ENCODE data around the gene SLC51B.

Gene SLC51B

DNA sequence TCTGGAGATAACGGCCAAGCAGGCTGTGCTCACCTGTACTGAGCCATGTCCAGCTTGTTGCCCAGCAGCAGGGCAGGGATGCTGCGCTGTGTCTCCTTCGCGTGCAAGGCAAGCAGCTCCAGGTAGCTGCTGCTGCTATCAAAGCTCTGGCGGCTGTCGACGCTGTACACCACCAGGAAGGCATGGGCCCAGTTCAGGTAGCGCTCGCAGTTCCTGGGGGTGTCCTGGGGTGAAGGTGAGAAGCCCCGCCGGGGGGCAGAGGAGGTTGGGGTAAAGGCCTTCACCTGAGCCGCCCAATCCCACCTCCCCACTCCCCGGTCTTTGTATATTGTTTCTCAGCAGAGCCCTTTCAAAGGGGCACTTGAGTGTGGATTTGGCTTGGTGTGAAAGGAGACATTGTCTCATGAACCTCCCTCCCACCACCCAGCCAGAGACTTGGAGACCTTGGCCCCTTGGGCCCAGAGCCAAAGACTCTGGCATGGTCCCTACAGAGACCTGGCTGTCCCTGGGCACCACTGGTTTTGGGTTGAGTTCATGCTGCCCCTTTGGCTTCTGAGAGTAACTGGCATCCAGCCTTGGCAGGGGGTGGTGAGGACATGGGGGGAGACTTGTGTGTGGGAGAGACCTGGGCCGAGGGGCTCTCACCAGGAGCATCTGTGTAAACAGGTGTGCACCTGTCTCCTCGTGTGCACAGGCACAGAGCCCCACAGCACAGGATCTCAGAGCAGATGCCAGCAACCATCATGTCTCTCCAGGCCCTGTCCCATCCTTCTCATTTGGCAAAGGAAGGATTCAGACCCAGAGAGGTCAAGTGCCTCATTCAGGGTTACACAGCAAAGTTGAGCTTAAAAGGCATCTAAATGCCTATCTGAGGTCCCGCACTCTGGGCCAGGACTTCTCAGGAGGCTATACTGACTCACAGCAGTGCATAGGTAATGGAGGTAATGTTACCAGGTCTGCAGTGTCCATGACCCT, 13.5 kb downstream of the SLC51B start:
- Histone ChIP-seq H3K4me3 (ENCODE audit: low read depth in 1 of 2, low read length in 2 of 2) (no peak overlapping the region), H3K9ac (ENCODE audit: low read depth, low read length) (no peak overlapping the region), H2AFZ (ENCODE audit: low read depth, low read length) (no peak overlapping the region), H3K36me3 (ENCODE audit: insufficient read depth, low read length) (no peaks in the 10 kb centered on the region), H3K4me2 (ENCODE audit: insufficient read depth, low read length) (no peak overlapping the region), H4K20me1 (ENCODE audit: insufficient read depth, low read length) (no peaks in the 10 kb centered on the region), H3K79me2 (ENCODE audit: insufficient read depth, low read length) (no peaks in the 10 kb centered on the region), H3K9me3 (ENCODE audit: insufficient read depth, low read length, severe bottlenecking) (no peaks in the 10 kb centered on the region), H3K27me3 (ENCODE audit: insufficient read depth, low read length, poor library complexity) (no peaks in the 10 kb centered on the region), H3K27ac (ENCODE audit: low read length) (no peak overlapping the region), H3K4me1 (ENCODE audit: insufficient read depth, low read length) (peaks cover 22% of the 10 kb centered on the region)
- TF ChIP-seq EZH2 (IDR thresholded peaks at IDR 0.05; ENCODE audit: borderline replicate concordance, low read depth, low read length, severe bottlenecking), result no peak
- TF ChIP-seq, protein P1, sequence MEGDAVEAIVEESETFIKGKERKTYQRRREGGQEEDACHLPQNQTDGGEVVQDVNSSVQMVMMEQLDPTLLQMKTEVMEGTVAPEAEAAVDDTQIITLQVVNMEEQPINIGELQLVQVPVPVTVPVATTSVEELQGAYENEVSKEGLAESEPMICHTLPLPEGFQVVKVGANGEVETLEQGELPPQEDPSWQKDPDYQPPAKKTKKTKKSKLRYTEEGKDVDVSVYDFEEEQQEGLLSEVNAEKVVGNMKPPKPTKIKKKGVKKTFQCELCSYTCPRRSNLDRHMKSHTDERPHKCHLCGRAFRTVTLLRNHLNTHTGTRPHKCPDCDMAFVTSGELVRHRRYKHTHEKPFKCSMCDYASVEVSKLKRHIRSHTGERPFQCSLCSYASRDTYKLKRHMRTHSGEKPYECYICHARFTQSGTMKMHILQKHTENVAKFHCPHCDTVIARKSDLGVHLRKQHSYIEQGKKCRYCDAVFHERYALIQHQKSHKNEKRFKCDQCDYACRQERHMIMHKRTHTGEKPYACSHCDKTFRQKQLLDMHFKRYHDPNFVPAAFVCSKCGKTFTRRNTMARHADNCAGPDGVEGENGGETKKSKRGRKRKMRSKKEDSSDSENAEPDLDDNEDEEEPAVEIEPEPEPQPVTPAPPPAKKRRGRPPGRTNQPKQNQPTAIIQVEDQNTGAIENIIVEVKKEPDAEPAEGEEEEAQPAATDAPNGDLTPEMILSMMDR (IDR thresholded peaks at IDR 0.05; ENCODE audit: borderline replicate concordance, extremely low read depth, low read length, poor library complexity, severe bottlenecking), result no peak
- ATAC-seq (ENCODE audit: insufficient read depth, low read depth) (no peak), DNase-seq (no peak)

DNA sequence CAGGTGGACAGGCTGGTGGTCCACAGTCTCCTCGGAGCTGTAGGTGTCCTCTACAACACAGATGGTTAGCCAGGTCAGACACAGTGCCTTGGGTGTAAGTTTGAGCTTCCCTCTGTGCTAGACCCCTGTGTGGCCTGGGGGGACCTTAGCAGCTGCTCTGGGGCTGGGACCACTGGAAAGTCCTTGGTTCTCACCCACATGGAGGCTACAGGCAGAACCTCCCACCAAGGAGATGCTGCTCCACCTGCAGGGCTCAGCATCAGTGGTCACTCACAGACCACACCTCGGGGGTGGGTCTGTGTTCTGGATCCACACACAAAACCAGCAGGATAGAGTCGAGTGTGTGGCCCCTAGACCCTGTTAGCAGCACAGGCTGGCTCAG, 14.2 kb downstream of the SLC51B start:
- DNase-seq, result no peak
- no peak overlapping the region for H3K4me2 ChIP-seq (ENCODE audit: insufficient read depth, low read length)
- no peaks in the 10 kb centered on the region for H3K27me3 ChIP-seq (ENCODE audit: insufficient read depth, low read length, poor library complexity)
- no peak overlapping the region for H3K27ac ChIP-seq (ENCODE audit: low read length)
- H3K36me3 ChIP-seq (ENCODE audit: insufficient read depth, low read length), result no peaks in the 10 kb centered on the region
- no peak overlapping the region for H3K9ac ChIP-seq (ENCODE audit: low read depth, low read length)
- TF ChIP-seq, protein P1 (IDR thresholded peaks at IDR 0.05; ENCODE audit: borderline replicate concordance, extremely low read depth, low read length, poor library complexity, severe bottlenecking), result no peak
- no peak for TF ChIP-seq EZH2 (IDR thresholded peaks at IDR 0.05; ENCODE audit: borderline replicate concordance, low read depth, low read length, severe bottlenecking)
- H3K4me3 ChIP-seq (ENCODE audit: low read depth in 1 of 2, low read length in 2 of 2), result no peak overlapping the region
- no peak overlapping the region for H2AFZ ChIP-seq (ENCODE audit: low read depth, low read length)
- H3K9me3 ChIP-seq (ENCODE audit: insufficient read depth, low read length, severe bottlenecking), result no peaks in the 10 kb centered on the region
- no peak for ATAC-seq (ENCODE audit: insufficient read depth, low read depth)
- no peaks in the 10 kb centered on the region for H4K20me1 ChIP-seq (ENCODE audit: insufficient read depth, low read length)
- H3K4me1 ChIP-seq (ENCODE audit: insufficient read depth, low read length), result peaks cover 22% of the 10 kb centered on the region
- no peaks in the 10 kb centered on the region for H3K79me2 ChIP-seq (ENCODE audit: insufficient read depth, low read length)

DNA sequence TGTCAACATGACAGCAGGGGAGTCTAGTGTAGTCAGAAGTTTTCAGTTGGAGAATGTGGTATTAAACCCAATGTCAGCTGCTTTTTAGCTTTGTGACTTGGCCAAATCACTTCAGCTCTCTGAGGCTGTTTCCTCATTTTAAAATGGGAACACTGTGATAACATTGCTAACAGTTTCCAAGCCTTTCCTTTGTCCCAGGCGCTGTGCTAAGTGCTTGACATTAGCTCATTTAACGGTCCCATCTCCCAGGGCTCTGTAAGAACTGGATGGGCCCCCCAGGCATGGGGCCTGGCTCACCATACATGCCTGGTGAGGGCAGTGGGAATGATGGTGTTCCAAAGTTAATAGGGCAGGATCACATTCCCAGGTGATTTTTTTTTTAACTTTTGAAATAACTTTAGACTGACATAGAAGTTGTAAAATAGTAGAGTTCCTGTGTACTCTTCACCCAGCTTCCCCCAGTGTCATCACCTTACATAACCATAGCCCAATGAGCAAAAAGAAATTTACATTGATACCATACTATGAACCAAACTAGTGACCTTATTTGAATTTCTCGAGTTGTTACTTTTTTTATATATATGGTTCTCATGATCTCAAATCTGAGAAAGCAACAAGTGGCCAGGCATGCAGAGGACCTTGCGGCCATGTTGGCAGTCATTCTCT, 14.9 kb downstream of the SLC51B start:
- Histone ChIP-seq H3K27me3 (ENCODE audit: insufficient read depth, low read length, poor library complexity) (no peaks in the 10 kb centered on the region), H3K36me3 (ENCODE audit: insufficient read depth, low read length) (no peaks in the 10 kb centered on the region), H3K79me2 (ENCODE audit: insufficient read depth, low read length) (no peaks in the 10 kb centered on the region), H3K9me3 (ENCODE audit: insufficient read depth, low read length, severe bottlenecking) (no peaks in the 10 kb centered on the region), H3K4me3 (ENCODE audit: low read depth in 1 of 2, low read length in 2 of 2) (no peak overlapping the region), H3K4me1 (ENCODE audit: insufficient read depth, low read length) (peaks cover 15% of the 10 kb centered on the region), H2AFZ (ENCODE audit: low read depth, low read length) (no peak overlapping the region), H3K9ac (ENCODE audit: low read depth, low read length) (no peak overlapping the region), H3K4me2 (ENCODE audit: insufficient read depth, low read length) (no peak overlapping the region), H4K20me1 (ENCODE audit: insufficient read depth, low read length) (no peaks in the 10 kb centered on the region), H3K27ac (ENCODE audit: low read length) (no peak overlapping the region)
- ATAC-seq (ENCODE audit: insufficient read depth, low read depth), result no peak
- DNase-seq, result no peak
- TF ChIP-seq EZH2 (IDR thresholded peaks at IDR 0.05; ENCODE audit: borderline replicate concordance, low read depth, low read length, severe bottlenecking), result no peak
- TF ChIP-seq, protein P1 (IDR thresholded peaks at IDR 0.05; ENCODE audit: borderline replicate concordance, extremely low read depth, low read length, poor library complexity, severe bottlenecking), result no peak
